ENCODE data around the gene ADAMTSL5. TPM values are rescaled to one million over a fixed set of nuclear protein-coding genes. Genes with fewer than 3 reads are reported as not detected.
A peak's percentile ranks its signal among the peaks of the same experiment; 100 is the strongest.

The ADAMTSL5 gene
- total RNA-seq, 2 donors from 2014 or later = 14.5 to 27.2 TPM

GRCh38 chr19:1470305-1471009, 42.4 kb downstream of the ADAMTSL5 start:
- DNase-seq (ENCODE audit: low spot score) = no peak
- Histone ChIP-seq H3K27ac (no peak overlapping the region), H3K27me3 (peaks cover 28 to 56% of the 10 kb centered on the region in 2 donors), H3K4me3 (peak overlapping the region; percentile 26 to 56), H3K4me1 (peaks cover 0 to 75% of the 10 kb centered on the region in 2 donors), H3K9me3 (no peaks in the 10 kb centered on the region), H3K36me3 (no peaks in the 10 kb centered on the region)
- TF ChIP-seq CTCF (IDR thresholded peaks at IDR 0.05) = no peak

DNA sequence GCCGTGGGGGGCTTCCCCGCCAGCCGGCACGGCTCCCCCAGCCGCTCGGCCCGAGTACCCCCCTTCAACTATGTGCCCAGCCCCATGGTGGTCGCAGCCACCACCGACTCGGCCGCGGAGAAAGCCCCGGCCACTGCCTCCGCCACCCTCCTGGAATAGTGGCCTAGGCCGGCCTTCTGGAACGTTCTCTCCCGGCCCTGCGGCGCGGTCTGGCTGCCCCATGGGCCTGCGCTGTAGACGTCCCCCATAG, 42.8 kb downstream of the ADAMTSL5 start:
- Histone ChIP-seq H3K9me3 (no peaks in the 10 kb centered on the region), H3K36me3 (no peaks in the 10 kb centered on the region), H3K4me3 (peak overlapping the region; percentile 26 to 56), H3K4me1 (peaks cover 0 to 79% of the 10 kb centered on the region in 2 donors), H3K27me3 (peaks cover 28 to 56% of the 10 kb centered on the region in 2 donors), H3K27ac (no peak overlapping the region)
- no peak for DNase-seq (ENCODE audit: low spot score)
- TF ChIP-seq CTCF (IDR thresholded peaks at IDR 0.05) = no peak

- TF ChIP-seq CTCF (IDR thresholded peaks at IDR 0.05) = no peak
- no peak for DNase-seq (ENCODE audit: low spot score)
- H3K27ac ChIP-seq = no peak overlapping the region
- no peaks in the 10 kb centered on the region for H3K36me3 ChIP-seq
- peaks cover 28 to 56% of the 10 kb centered on the region in 2 donors for H3K27me3 ChIP-seq
- peaks cover 0 to 79% of the 10 kb centered on the region in 2 donors for H3K4me1 ChIP-seq
- H3K9me3 ChIP-seq = no peaks in the 10 kb centered on the region
- H3K4me3 ChIP-seq = peak overlapping the region; percentile 26 to 56
These were observed 43.4 kb downstream of the ADAMTSL5 start for GRCh38 chr19:1469255-1470054.

DNA sequence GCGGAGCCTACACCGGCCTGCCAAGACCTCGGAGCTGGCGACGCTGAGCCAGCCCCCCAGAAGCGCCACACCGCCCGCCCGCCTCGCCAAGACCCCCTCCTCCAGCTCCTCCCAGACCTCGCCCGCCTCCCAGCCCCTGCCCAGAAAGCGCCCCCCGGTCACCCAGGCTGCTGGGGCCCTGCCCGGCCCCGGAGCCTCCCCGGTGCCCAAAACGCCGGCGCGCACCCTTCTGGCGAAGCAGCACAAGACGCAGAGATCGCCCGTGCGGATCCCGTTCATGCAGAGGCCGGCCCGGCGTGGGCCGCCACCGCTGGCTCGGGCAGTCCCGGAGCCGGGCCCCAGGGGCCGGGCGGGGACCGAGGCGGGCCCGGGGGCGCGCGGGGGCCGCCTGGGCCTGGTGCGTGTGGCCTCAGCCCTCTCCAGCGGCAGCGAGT, 44.0 kb downstream of the ADAMTSL5 start:
- Histone ChIP-seq H3K36me3 (no peaks in the 10 kb centered on the region), H3K4me1 (peaks cover 0 to 79% of the 10 kb centered on the region in 2 donors), H3K9me3 (no peaks in the 10 kb centered on the region), H3K4me3 (peak overlapping the region in 1 of 2 donors; percentile 36), H3K27me3 (peaks cover 28 to 56% of the 10 kb centered on the region in 2 donors), H3K27ac (no peak overlapping the region)
- no peak for DNase-seq (ENCODE audit: low spot score)
- TF ChIP-seq CTCF (IDR thresholded peaks at IDR 0.05) = no peak

- TF ChIP-seq CTCF (IDR thresholded peaks at IDR 0.05) = no peak
- H3K9me3 ChIP-seq = no peaks in the 10 kb centered on the region
- H3K36me3 ChIP-seq = no peaks in the 10 kb centered on the region
- DNase-seq (ENCODE audit: low spot score) = no peak
- H3K4me3 ChIP-seq = peak overlapping the region in 1 of 2 donors; percentile 36
- peaks cover 28 to 56% of the 10 kb centered on the region in 2 donors for H3K27me3 ChIP-seq
- H3K4me1 ChIP-seq = peaks cover 0 to 75% of the 10 kb centered on the region in 2 donors
- H3K27ac ChIP-seq = no peak overlapping the region
These were observed 44.5 kb downstream of the ADAMTSL5 start for GRCh38 chr19:1468274-1468820.
